Neural progenitor cell (in vitro differentiated cells): ENCODE results near the gene CMTM1.

Experiments used
- EZH2phosphoT487 ChIP-seq: fragments of 200-600 bp; sonication (generic); IDR thresholded peaks from 2 replicates; pipeline ENCODE4 v1.6.1; 2017; ENCODE audit warnings: antibody characterized with exemption
- TF ChIP-seq, protein P1 (sequence below): fragments of 200-600 bp; sonication (generic); IDR thresholded peaks from 2 replicates; pipeline ENCODE4 v1.5.1; 2017; ENCODE audit warnings: antibody characterized with exemption, mild to moderate bottlenecking

DNA sequence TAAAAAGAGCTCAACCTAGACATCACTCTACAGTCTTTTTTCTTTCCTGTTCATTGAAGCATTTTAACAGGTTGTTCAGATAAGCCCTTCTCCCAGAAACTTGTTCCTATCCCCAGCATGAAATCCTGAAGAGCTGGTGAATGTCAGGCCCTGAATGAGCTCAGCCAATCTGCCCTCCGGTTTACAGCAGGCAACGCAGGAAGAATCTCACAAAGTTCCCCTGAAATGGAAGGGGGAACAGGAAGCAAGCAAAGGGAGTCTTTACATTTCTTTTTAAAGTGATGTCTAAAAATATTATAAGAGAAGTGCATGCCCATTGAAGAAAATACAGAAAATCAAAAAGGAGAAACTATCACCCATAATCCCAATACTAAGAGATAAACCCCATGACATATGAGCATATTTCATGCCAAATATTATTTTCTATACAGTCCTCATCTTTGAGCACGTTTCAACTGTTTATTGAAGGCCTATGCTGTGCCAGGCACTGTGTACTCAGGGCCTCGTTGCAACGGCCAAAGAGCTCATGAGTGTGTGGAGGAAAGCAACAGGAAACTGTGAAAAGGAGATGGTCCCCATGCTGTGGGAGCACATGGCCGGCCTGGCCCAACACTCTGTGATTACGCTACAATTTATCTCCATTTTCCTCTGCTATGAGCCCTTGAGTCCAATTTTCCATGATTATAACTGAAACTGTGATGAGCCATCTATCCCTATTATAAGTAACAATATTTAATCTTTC, 22.1 kb upstream of the CMTM1 start:
- TF ChIP-seq, protein P1, sequence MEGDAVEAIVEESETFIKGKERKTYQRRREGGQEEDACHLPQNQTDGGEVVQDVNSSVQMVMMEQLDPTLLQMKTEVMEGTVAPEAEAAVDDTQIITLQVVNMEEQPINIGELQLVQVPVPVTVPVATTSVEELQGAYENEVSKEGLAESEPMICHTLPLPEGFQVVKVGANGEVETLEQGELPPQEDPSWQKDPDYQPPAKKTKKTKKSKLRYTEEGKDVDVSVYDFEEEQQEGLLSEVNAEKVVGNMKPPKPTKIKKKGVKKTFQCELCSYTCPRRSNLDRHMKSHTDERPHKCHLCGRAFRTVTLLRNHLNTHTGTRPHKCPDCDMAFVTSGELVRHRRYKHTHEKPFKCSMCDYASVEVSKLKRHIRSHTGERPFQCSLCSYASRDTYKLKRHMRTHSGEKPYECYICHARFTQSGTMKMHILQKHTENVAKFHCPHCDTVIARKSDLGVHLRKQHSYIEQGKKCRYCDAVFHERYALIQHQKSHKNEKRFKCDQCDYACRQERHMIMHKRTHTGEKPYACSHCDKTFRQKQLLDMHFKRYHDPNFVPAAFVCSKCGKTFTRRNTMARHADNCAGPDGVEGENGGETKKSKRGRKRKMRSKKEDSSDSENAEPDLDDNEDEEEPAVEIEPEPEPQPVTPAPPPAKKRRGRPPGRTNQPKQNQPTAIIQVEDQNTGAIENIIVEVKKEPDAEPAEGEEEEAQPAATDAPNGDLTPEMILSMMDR, result no peak
- TF ChIP-seq EZH2phosphoT487, result no peak
